Activated CD4-positive, alpha-beta T cell treated with anti-CD3 and anti-CD28 coated beads, Interleukin-2, amount 50 U/mL, for 48 hours (primary cell): Measurements from ENCODE around the gene S100A3.
"Not testable (repeated sequence)": the region's sequence is repeated elsewhere in the genome, so short reads cannot be mapped to it uniquely, and the experiment has no call there.

Experiments
- DNase-seq, 2 experiments: peaks; one replicate each; pipeline ENCODE4 v3.0.0-alpha.2; 2020

S100A3 gene, protein sequence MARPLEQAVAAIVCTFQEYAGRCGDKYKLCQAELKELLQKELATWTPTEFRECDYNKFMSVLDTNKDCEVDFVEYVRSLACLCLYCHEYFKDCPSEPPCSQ

GRCh38 chr1:153548722-153549688, at the start of gene S100A3:
Gene S100A3 (minus strand): TSS chr1:153549258. CDS start chr1:153548485, 773 bp downstream.
- DNase-seq: no peak

DNA sequence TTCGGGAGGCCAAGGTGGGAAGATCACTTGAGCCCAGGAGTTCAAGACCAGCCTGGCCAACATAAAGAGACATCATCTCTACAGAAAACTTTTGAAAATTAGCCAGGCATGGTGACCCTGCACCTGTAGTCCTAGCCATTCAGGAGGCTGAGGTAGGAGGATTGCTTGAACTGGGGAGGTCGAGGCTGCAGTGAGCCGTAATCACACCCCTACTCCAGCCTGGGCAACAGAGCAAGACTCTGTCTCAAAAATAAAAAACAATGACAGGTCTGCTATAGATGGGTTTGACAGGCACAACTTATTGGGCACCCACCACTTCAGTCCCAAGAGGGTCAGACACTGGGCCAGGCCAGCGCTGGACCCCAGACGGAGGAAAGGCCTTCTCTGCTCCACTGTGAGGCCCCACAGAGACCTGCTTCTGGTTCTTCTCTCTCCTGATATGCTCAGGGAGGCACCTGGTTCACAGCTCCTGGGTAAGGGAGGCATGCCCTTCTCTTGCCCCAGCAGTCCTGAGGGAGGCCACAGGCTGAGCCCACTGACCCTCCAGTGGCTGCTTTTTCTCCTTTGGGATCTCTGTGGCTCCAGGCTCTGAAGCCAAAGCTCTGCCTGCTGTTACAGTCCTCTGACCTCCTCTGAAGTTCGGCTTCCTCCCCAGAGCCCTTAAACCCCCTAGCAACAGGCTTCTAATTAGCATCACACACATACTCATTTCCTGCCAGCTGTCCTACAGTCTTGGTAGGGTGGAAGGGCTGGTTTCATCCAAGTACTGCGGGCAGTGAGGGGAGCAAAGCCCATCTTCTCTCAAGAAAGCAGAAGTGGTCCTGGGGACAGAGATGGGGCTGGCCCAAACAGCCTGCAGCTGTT, 49.5 kb upstream of the S100A3 start:
- no peak for DNase-seq

GRCh38 chr1:153597206-153597605, 48.1 kb upstream of the S100A3 start:
- DNase-seq: peak in 1 of 2 experiments; percentile 22

DNA sequence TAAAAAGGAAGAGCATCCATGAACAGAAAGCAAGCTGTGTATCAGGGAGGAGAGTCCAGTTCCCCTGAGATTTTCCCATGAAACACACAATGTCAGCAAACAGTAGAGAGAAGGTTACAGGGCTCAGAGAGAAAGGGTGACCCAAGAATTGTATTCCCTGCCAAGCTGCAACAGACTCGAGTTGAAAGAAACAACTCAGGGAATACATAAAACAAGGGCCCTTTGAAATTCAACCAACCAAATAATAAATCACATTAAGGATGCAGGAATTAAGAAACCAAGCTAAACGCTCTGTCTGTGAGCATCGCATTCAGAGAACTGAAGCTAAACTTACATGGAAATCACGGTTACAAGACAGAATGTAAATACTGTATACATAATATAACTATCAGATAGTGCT, 43.7 kb upstream of the S100A3 start:
- DNase-seq: no peak

GRCh38 chr1:153588482-153588881, 39.4 kb upstream of the S100A3 start:
- no peak for DNase-seq

DNA sequence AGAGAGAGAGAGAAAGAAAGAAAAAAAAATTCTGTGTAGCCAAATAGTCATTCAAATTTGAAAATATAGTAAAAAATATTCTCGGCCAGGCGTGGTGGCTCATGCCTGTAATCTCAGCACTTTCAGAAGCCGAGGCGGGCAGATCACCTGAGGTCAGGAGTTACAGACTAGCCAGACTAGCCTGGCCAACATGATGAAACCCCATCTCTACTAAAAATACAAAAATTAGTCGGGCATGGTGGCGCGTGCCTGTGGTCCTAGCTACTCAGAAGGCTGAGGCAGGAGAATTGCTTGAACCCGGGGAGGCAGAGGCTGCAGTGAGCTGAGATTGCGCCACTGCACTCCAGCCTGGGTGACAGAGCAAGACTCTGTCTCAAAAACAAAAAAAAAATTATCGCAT, 39.0 kb upstream of the S100A3 start:
- not testable (repeated sequence) for DNase-seq

DNA sequence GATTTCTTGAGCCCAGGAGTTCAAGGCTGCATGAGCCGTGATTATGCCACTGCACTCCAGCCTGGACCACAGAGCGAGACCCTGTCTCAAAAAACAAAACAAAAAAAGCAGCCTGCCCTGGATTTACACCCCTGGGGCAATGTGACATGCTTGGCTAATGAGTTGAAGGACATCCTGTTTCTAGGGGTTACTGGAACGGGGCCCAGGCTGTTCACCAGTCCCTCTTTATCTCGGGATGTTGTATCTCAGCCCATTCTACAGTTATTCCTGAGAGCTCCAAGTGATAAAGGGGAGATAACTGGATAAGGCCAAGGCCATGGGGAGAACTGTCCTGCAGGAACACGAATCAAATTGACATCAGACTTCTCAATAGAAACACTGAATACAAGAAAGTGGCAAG, 38.3 kb upstream of the S100A3 start:
- DNase-seq: no peak

DNA sequence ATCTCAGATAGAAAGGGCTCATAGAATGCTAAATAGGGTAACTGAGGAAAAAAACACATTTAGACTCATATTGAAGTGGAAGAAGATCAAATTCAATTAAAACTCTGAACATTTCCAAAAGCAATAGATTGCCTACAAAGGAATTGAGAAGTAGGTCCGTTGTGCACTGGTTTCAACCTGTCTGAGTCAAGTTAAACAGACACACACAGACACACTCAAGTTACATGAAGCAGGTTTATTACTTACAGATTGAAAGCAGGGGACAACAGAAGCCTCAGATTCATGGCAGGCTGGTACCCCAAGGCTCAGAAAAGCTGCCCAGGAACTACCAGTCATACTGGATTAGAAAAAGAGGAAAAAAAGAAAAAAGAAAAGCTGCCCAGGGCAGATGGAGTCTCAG, 37.3 kb upstream of the S100A3 start:
- no peak for DNase-seq

DNA sequence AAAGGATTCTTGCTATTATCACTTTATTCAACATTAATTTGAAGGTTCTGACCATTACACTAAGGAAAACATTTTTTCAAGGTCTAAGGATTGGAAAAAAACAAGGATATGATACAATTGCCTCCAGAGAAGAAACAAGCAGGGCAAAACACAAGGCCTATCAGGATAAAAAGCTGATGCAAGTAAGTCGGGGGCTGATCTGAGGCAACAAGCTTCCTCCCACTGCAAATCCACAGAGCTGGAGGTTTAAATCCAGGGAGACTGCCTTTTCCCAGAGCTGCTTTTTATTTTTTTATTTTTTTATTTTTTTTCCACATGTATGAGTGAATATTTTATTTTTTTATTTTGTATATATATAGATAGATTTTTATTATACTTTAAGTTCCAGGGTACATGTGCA, 35.9 kb upstream of the S100A3 start:
- DNase-seq: no peak

- DNase-seq: no peak
Observed at GRCh38 chr1:153583976-153584375, 34.9 kb upstream of the S100A3 start.

DNA sequence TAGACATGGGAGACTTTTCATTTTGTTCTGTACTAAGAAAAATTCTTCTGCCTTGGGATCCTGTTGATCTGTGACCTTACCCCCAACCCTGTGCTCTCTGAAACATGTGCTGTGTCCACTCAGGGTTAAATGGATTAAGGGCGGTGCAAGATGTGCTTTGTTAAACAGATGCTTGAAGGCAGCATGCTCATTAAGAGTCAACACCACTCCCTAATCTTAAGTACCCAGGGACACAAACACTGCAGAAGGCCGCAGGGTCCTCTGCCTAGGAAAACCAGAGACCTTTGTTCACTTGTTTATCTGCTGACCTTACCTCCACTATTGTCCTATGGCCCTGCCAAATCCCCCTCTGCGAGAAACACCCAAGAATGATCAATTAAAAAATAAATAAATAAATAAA, 34.5 kb upstream of the S100A3 start:
- not testable (repeated sequence) for DNase-seq

DNA sequence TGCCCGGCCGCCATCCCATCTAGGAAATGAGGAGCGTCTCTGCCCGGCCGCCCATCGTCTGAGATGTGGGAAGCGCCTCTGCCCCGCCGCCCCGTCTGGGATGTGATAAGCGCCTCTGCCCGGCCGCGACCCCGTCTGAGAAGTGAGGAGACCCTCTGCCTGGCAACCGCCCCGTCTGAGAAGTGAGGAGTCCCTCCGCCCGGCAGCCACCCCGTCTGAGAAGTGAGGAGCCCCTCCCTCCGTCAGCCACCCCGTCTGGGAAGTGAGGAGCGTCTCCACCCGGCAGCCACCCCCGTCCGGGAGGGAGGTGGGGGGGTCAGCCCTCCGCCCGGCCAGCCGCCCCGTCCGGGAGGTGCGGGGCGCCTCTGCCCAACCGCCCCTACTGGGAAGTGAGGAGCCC, 33.8 kb upstream of the S100A3 start:
- not testable (repeated sequence) for DNase-seq

DNA sequence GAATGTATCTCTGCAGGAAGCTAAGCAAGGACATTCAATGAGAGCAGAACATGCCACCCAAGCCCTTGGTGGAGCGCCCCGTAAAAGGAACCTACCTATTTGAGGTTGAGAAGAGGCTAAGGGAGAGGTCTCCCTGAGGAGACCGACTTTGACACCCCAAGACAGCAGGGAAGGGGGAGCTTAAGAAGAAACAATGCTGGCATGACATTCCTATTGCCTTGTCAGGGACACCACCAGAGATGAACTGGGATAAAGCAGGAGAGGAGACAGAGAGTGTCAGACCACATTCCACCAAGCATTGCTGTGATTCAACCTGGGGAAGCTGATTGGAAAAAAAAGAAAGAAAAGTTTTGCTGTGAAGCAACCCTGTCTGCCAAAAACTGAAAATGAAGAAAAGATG, 29.9 kb upstream of the S100A3 start:
- DNase-seq: no peak

DNA sequence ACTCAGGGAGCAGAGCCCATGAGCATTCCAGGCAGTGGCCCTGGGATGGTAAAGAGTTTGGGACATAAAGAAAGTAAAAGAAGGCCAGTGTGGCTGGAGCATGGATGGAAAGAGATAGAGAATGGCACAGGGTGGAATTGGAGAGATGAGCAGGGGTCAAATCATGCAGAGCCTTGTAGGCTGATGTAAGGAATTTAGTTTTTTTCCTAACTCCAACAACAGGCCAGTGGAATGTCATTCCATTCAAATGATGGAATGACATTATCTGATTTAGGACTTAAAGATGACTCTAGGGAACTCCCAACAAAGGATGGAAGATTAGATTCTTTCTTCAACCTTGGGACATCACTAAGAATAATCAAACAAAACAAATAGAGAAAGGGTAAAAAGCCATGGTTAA, 29.4 kb upstream of the S100A3 start:
- no peak for DNase-seq

DNA sequence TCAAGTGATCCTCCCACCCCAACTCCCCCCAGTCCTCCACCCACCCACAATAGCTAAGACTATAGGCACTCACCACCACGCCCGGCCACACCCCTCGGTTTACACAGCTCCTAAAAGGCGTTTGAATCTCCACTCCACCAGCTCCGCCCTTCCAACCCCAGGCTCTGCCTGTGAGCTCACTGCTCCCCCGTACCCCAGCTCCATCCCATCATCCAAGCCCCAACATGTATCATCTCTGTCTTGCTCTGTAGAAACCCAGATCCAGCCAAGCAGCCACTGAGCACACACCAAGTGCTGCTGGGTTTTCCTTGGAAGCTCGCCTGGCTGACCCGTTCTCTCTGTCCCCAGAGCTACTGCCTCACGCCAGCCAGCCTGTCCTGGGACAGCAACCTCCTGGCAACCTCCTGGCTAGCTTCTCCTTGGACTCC, 28.6 kb upstream of the S100A3 start:
- no peak for DNase-seq

GRCh38 chr1:153577138-153577537, 28.1 kb upstream of the S100A3 start:
- DNase-seq: no peak

GRCh38 chr1:153575497-153575896, 26.4 kb upstream of the S100A3 start:
- DNase-seq: not testable (repeated sequence)

DNA sequence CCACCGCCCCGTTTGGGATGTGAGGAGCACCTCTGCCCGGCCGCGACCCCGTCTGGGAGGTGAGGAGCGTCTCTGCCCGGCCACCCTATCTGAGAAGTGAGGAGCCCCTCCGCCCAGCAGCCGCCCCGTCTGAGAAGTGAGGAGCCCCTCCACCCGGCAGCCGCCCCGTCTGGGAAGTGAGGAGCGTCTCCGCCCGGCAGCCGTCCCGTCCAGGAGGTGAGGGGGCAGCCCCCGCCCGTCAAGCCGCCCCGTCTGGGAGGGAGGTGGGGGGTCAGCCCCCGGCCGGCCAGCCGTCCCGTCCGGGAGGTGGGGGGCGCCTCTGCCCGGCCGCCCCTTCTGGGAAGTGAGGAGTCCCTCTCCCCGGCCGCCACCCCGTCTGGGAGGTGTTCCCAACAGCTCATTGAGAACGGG, 26.0 kb upstream of the S100A3 start:
- not testable (repeated sequence) for DNase-seq

DNA sequence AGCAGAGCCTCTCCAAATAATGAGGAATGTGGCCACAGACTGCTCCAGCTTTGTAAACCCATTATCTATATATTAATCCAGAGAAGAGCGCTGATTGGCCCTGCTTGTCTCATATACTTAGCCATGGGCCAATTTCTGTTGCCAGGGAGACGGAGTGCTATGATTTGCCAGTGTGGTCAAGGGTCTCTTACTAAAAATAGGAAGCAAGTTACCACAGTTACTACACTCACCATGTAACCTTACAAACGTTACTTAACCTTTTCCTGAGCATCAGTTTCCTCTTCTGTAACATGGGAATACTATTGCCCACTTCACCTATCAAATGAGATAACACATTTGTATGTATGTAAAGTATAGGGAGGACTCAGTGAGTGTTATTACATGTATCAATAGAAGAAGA, 24.3 kb upstream of the S100A3 start:
- no peak for DNase-seq

- peak; percentile 73 to 77 for DNase-seq
Observed at GRCh38 chr1:153572569-153573015, 23.5 kb upstream of the S100A3 start.

DNA sequence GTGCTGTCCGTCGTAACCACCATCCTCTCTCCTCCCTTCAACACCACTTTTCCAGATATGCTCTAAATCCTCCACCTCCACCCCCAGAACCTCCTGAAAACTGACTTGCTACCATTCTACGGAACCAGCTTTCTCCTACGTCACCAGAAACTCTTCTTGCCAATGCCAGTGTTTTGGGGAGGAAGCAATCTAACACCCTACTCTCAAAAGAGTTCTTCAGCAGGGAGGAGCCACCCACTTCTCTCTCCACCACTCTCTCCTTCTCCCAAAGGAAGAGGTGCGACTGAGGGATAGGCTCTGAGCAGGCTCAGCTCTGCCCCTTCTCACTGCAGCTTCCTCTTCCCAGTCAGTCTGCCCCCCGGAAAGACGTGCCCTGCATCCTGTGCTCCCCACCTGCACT, 22.6 kb upstream of the S100A3 start:
- no peak for DNase-seq

GRCh38 chr1:153570874-153571273, 21.8 kb upstream of the S100A3 start:
- no peak for DNase-seq

- no peak for DNase-seq
Observed at GRCh38 chr1:153569465-153569864, 20.4 kb upstream of the S100A3 start.
